Retina (tissue), 1 donor: ENCODE results near the gene WARS2.

Experiments used
- DNase-seq: peaks from one replicate; pipeline ENCODE4 v3.0.0-alpha.2; 2016

The WARS2 gene

DNA sequence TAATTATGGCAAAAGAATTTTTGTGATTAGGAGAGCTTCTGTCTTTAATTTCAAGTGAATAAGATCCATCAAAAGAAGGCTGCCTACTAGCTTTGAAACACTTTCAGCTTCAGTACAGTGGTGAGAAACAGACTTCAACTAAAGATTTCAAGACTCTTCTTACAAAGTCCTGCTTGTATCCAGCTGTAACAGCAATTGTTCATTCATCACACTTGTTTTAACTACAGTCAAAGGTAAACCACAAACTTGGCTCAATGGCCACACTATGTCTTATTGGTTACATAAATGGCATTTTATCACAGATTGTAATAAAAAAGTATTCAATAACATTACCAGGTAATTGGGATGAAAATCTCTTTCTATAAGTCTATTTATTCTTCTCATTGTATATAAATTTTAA is 59.2 kb downstream of the WARS2 start:
- DNase-seq = no peak

DNA sequence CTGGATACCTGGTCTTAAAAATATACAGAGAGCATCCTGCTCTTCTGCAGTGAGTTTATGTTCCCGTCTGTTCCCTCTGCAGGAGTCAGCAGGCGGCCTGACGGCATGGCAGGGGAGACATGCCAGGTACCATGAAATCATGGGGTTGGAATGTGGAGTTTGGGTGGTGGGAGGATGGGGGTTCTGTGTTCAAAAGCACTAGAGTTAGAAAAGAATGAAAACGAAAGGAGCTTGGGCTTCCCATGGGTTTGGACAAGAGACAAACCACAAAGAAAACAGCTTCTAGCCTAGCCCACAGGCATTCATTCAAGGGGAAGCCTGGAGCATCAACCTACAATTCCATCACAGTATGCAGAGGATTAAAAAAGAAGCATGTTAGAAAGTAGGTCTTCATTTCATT is 59.9 kb downstream of the WARS2 start:
- DNase-seq = no peak

DNA sequence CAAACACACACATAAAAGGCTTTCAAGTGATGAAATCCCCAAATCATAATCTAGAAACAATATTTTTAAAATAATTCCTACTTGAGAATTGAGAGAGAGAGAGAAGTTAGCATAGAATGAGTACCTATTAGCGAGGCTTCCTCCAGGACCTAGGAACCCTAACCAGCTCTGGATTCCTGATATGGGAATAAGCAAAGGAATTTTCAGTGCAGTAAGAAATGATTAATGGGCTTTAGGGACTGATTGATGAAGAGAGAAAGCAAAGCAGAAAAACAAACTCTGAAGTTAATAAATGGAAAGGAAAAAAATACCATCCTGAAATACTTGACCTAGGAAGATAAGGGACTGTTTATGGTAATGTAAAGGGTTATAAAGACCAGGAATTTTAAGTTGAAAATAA is 60.6 kb downstream of the WARS2 start:
- no peak for DNase-seq

DNA sequence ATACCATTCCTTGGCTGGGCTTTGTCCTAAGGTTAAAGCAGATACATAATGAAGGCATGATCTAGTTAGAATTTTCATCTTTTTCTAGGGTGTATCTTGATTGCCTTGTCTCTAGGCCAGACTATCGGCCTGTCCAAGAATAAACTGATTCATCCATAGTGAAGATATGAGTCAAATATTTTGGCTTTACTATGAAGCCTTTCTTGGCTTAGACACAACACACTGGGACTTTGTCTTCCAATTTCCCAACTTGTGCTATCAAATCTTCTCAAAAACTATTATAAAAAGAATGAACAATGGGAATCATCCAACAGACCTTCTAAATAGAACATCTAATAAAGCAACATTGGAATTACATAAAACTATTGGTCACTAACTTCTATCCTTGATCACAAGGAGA is 64.8 kb downstream of the WARS2 start:
- no peak for DNase-seq

DNA sequence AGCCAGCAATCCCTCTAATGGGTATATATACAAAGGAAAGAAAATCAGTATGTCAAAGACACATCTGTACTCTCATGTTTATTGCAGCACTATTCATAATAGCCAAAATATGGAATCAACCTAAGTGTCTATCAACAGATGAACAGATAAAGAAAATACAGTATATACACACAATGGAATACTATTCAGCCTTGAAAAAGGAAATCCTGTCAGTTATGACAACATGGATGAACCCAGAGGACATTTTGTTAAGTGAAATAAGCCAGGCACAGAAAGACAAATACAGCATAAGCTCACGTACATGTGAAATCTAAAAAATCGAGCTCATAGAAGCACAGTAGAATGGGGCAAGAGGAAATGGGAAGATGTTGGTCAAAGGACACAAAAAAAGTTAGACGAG is 69.1 kb downstream of the WARS2 start:
- no peak for DNase-seq

DNA sequence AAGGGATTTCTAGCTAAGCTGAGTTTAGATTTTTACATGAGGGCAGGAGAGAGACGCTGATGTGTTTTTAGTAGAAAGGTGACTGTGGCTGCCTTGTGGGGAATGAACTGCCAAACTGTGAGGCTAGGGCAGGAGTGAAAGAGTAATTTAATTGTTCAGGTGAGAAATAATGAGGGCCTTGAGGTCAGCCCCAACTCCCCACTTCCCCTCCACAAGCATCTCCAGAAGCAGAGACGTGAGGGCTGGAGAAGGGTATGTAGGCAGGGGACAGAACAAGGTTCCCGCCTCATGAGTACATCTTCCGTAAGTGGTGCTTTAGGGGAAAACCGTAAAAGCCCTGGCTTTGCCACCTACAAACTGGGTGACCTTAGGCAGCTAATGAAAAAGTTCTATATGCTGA is 70.8 kb downstream of the WARS2 start:
- DNase-seq = no peak

DNA sequence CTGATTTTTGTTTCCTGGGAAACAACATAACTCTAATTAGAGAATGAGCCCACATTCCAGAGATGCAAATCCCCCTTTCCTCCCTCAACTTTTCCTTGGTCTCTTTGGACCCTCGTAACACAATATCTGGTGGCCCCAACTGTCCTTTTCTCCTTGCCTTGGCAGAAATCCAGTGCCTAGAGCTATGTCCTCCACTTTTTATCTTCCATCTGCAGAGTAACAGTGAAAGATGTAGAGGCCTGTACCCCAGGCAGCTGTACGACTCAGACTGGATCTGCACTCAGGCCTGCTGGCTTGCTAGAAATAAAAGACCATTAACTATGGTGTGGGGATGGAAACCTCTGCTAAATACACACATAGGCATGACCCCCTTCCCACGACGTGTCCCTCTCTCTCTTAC is 72.0 kb downstream of the WARS2 start:
- no peak for DNase-seq

DNA sequence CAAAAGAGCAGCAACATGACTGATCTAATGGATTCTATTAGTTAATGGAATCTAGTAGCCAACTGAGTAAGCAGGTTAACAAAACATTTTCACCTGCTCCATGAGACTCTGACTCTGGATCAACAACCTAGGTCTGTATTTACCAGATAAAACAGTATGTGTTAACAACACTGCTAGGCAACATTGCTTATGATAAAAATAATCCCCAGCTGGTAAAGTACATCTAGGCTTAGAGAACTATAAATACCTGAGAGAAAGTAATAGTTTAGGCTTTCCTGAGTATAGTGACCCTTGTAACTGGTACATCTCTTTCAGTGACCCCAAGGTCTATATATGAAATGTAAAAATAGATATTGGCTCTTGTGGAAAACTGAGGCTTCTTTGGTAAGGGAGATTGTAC is 78.8 kb downstream of the WARS2 start:
- DNase-seq = no peak

DNA sequence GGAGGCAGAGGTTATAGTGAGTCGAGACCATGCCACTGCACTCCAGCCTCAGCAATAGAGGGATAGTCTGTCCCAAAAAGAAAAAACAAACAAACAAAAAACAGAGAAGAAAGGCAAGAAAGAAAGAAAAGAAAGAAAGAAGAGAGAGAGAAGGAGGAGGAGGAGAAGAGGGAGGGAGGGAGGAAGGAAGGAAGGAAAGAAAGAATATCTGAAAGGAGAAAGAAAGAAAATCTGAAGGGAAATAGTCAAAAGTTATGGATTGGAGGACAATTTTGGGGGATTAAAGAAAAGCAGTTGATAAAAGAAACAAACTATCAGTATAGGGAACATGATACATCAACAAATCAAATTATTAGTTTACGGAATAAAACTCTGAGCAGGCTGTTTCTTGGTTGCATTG is 84.9 kb downstream of the WARS2 start:
- DNase-seq = no peak

DNA sequence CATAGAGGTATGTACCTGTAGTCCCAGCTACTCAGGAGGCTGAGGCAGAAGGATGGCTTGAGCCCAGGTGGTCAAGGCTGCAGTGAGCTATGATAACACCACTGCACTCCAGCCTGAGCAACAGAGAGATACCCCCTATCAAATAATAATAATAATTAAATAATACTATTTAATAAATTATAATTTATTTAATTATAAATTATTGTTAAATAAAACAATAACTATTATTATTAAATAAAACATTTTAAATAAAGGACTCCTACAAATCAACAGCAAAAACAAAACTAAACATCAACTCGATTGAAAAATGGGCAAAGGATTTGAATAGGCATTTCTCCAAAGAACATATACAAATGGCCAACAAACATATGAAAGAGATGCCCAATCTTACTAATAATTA is 86.5 kb downstream of the WARS2 start:
- no peak for DNase-seq

DNA sequence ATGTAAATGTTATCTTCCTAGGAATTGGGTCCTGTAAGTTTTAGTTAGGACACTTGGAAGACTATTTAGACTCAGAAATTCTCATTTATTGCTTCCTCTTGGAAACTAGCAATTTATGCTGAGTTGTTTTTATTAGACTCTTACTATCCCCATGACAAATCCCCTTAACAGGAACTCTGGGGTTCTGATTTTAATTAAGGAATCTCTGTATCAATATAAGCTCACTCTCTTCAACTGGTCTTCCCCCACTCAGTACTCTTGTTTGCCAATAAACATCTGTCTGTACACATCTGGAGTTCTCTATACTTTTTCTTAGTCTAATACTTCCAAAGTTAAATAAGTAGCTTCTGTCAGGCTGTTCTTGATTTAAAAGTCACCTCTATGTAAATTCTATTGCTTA is 88.2 kb downstream of the WARS2 start:
- DNase-seq = no peak

DNA sequence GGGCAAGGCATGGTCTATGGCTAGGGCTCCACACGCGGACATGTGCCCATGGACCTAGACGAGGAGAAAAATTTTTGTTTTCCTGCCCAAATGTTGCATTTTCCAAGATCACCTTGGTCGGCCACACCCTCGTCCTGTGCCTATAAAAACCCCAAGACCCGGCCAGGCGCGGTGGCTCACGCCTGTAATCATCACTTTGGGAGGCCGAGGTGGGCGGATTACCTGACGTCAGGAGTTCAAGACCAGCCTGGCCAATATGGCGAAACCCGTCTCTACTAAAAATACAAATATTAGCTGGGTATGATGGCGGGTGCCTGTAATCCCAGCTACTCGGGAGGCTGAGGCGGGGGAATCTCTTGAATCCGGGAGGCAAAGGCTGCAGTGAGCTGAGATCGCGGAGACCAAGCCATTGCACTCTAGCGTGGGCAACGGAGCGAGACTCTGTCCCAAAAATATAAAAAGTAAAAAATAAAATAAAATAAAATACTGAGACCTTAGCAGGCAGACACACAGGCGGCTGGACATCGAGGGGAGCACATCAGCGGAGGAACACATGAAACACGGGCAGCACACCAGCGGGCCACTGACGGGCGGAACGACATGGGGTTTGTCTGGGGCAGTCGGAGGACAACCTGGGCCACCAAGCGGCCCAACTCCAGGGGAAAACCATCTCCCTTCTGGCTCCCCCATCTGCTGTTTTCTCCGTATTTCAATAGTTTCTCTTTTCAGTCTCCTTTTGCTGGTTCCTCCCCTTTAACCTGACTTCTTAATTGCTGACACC is 91.6 kb downstream of the WARS2 start:
- no peak for DNase-seq

DNA sequence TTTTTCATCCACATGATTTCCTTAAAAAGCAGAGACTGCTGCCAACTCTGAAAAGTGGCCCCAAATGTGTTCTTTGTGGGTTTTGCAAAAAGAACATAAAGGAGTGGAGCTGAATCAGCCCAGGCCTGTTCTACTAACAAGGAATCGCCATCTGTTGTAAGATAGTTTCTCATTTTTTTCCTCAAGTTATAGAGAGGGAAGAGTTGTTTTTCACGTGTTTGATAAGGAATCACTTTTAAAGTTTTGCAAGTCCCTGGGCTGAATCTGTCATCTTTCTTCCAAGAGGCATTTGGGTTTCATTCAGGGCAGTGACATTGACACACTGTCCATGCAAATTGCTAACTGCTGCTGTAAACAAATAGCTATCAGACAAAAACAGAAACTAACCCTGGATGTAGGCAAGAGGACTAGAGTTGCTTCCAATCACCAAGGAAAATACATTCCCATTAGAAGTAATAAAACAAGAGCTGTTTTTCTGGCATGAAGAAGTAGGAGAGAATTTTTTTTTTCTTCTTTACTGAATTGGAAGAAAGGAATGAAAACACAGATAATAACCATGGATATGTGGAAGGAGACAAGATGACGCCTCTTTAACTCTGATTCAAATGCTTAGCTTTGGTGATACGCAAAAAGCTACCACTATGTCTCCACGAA is 93.5 kb downstream of the WARS2 start:
- no peak for DNase-seq

DNA sequence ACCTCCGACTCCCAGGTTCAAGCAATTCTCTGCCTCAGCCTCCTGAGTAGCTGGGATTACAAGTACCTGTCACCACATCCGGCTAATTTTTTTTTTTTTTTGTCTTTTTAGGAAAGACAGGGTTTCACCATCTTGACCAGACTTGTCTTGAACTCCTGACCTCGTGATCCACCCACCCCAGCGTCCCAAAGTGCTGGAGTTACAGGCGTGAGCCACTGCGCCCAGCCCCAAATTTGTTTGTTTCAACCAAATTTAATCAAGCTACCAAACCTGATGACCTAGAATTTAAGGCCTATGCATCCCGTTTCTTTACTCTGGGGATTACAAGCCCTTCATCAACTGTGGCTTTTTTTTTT is 94.0 kb downstream of the WARS2 start:
- no peak for DNase-seq

DNA sequence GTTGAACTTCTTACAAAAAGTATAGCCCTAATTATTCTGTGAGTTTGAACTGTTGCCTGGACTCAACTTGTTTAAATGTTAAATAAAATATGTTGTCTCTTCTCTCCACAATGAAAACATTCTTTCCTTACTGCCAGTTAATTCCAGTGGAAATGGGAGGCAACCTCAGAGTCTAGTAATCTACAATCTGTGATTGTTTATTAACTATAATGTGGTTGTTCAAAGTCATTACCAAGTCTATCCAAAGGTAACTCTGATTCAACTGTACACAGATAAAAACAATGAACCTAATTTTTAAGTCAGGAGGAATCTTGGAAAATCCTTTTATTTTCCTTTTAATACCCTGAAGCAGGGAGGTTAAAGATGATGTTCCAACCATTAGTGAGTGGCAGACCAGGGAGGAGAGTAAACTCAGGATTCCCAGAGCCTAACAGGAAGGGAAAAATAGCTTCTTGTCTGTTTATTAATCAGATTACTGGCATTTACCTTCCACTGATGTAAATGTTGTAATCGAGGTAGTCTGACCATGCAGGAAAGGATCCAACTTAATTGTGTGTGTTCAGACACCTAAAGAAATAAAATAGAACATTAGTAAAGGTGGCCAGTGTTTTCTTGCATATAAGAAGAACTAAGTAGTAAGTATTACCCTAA is 95.2 kb downstream of the WARS2 start:
- DNase-seq = no peak

DNA sequence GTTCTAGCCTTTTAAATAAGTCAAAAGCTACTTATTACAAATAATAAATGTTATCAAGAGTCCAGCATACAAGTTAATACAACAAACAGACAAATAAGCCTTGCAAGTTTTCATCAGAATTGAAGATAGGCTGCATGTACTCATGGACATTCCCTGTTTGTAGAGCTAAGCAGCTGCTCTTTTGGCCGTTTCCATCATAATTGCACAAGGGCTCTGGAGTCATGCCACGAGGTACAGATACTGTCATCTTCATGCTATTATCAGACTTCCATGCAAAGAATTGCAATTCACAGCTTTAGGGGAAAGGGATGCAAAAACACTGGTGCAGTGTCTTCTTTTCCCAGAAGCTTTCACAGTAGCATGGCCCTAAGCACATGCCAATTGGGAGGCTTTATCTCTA is 99.5 kb downstream of the WARS2 start:
- DNase-seq = no peak

DNA sequence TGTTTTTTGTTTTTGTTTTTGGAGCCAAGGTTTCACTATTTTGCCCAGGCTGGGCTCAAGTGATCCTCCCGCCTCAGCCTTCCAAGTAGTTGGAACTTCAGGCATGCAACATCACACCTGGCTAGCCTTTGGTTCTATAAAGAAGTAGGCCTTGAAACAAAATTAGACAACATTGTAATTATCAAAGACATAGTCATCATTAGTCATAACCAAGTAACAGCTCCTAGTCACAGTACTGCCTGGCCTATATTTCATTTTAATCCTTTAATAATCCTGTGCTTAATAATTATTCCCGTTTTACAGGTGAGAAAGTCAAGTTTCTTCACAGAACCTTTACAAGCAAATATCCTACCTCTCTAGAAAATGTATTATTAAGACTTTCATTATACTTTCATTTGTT is 100.0 kb downstream of the WARS2 start:
- no peak for DNase-seq

DNA sequence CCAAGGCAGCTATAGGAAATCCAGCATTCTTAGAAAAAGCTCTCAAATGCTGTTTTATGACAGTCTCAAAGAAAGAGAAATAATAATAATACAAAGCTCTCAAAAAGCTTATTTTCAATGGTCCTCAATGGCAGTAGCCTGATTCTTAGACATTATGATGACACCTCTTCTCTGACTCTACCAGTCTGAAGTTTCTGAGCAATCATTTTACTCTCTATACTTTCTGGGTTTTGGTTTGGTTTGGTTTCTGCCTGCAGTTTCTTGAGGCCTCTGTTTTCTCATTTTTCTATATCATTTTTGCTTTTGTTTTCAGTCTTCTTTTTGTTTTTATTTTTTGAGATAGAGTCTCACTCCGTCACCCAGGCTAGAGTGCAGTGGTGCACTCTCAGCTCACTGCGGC is 102.1 kb downstream of the WARS2 start:
- no peak for DNase-seq

DNA sequence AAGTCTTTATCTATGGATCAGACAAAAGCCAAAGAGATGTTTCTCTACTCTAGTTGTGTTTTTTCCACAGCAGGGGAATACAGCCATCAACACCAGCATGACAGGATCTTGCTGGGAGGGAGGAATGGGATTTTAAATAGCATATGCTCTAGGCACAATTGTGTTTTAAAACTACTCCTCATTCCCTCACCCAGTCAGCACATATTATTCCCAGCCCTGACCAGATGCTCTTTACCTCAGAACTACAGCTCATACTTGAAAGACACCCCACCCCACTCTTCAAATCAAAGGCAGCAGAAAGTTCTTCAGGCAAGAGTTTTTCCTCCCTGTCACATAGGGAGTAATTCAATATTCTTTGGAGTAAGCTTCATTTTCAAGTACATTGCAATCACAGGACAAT is 106.1 kb downstream of the WARS2 start:
- no peak for DNase-seq

DNA sequence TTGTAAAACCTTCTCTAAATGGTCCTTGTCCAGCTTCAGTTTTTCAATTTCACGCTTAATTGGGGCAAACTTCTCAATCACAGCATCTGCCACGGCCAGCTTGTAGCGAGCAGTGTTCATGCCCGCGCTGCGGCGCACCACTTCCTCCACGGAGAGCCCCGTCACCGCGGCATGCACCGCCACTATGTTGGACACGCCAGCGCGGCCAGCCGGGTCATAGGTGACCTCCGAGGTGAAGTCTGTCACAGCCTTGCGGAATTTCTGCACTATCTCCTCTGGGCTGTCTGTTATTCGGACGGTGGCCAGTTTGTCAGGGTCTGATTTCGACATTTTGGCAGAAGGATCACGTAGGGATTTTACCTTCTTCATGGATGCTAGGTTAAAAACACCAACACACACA is 107.5 kb downstream of the WARS2 start:
- DNase-seq = no peak

DNA sequence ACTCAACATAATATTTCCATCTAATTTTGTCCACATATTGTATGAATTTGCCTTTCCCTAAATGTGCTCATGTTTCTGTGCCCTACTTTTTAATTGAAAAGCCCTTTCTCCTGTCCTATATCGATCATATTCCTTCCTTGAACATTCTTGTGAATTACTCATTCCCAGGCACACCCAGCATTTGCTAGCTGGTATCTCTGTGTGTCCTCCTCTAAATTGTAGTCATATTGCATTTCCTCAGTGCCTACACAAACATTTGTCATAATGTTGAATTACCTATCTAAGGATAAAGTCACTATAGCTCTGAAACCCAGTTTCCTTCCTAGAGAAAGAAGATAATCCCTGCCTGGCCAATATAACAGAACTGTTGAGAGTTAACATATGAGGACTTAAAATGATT is 112.7 kb downstream of the WARS2 start:
- no peak for DNase-seq

DNA sequence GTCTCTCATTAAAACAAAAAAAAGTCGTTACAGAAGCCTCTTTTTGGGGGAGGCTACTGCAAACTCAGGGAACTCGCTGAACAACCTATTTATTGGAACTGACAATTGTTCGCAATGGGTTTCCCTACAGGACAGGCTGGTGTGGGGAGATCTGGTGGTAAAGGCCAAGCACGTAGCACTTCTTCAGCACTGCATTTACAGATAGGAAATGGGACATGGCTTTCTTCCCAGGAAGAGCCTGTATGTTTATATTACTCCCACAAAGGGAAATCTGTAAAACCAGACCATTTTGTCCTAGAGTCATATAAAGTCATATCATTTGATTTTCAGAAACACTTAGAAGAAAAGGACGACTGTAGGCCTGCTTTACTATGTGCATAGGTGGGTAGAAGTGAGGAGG is 113.5 kb downstream of the WARS2 start:
- no peak for DNase-seq

DNA sequence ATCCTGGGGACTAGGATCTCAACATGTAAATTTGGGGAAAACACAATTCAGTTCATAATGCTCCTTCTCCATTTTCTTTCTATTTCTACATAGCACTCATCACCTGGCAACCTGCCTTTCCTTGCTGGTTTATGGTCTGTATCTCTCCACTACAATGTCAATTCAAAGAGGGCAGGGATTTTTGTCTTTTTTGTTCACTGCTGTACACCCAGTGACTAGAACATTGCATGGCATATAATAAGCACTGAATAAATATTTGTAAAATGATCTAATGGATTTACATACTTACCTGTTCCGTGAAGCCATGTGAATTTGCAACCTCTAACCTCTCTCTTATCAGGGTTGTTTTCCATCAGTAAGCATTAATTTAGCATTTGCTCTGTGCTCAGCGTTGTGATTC is 124.9 kb downstream of the WARS2 start:
- DNase-seq = no peak

DNA sequence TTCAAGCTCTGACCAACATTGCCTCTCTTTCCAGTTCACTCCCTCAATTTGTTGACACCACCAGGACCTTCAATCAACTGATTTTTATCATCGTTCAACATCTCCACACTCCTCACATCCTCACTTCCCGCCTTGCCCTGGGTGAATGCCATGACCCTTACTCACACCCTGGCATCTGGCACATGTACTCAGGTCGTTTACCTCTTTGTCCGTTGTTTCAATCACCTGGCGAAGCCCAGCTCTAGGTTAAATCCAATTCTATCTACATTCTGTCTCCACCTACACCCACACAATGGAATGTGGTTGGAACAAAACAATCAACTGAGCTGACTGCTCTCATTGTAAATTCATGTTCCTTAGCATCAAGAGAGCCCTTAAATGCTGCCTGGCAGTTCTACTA is 128.1 kb downstream of the WARS2 start:
- no peak for DNase-seq

DNA sequence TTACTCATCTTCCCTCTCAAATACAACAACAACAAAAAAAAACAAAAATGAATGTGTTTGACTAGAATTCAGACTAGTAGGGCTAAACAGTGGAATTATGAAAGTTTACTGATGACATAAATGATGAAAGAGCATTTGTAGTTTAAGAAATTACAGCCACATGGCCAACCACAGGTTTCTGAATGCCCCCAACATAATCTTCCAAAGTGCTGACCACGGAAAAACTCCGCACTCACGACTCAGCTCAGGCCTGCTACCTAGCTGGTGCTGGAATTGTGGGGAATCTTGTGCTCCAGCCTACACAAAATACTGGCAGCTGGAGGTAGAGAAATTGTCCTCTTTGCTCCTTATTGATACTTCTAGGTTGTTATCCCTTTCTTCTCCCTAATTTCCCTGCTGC is 128.7 kb downstream of the WARS2 start:
- no peak for DNase-seq
